Activated CD4-positive, alpha-beta T cell treated with anti-CD3 and anti-CD28 coated beads, Interleukin-2, amount 10 ng/mL, durations not matched to agents 7 days and 5 days (primary cell): Measurements from ENCODE around the gene VAPA. TPM values are rescaled to one million over a fixed set of nuclear protein-coding genes. Genes with fewer than 3 reads are reported as not detected.
"Not testable (repeated sequence)": the region's sequence is repeated elsewhere in the genome, so short reads cannot be mapped to it uniquely, and the experiment has no call there.

ENCODE experiments used
- CTCF ChIA-PET: fragments of 350-600 bp; sonication (Branson Sonifier 250); formaldehyde crosslinking; loops from one replicate; lab custom pipeline; 2021; ENCODE audit warnings: antibody characterized with exemption; lab: Charles Lee
- POLR2A ChIA-PET: fragments of 350-600 bp; sonication (Branson Sonifier 250); formaldehyde crosslinking; loops from one replicate; lab custom pipeline; 2021; ENCODE audit warnings: antibody characterized with exemption; lab: Charles Lee
- DNase-seq: peaks from one replicate; pipeline ENCODE4 v3.0.0-alpha.2; 2020
- H3K27ac Mint-ChIP-seq: one replicate; pipeline ENCODE4 v1.8.0; 2021; ENCODE audit warnings: mild to moderate bottlenecking, moderate library complexity, mixed read lengths
- H3K27me3 Mint-ChIP-seq: one replicate; pipeline ENCODE4 v1.8.0; 2021; ENCODE audit warnings: mixed read lengths
- H3K36me3 Mint-ChIP-seq: one replicate; pipeline ENCODE4 v1.8.0; 2021; ENCODE audit warnings: low read depth, mixed read lengths
- H3K4me1 Mint-ChIP-seq: one replicate; pipeline ENCODE4 v1.8.0; 2021; ENCODE audit warnings: mixed read lengths
- H3K4me3 Mint-ChIP-seq: one replicate; pipeline ENCODE4 v1.8.0; 2021; ENCODE audit warnings: mild to moderate bottlenecking, moderate library complexity, mixed read lengths
- H3K9me3 Mint-ChIP-seq: one replicate; pipeline ENCODE4 v1.8.0; 2021; ENCODE audit warnings: mixed read lengths
- total RNA-seq, 2 experiments: library from RNA; stranded (reverse); gene quantifications; one replicate each; pipeline ENCODE4 v1.2.3, GENCODE V29; 2021

Gene VAPA
- total RNA-seq, 2 experiments from 2014 or later = 124 to 168 TPM

DNA sequence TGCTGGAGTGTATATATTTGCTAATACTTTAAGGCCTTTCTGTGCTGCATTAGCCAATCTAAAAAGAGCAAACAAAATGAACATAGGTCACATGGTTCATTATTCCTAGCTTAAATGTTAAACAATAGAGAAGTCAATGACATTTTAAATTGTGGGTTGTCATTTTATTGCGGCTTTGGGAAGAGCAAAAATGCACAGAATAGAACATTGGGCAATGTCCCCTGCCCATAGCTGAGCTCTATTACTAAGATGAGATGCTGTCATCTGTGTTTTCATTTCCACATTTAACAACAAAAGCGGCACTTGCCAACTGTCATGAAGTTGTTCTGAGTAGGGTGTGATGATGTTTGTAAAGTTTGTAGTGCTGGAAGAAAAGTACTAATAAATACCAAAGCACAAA is 3.2 kb upstream of the VAPA start:
- H3K27me3 Mint-ChIP-seq = peaks cover 30% of the 10 kb centered on the region
- no peaks in the 10 kb centered on the region for H3K36me3 Mint-ChIP-seq
- no peak overlapping the region for H3K27ac Mint-ChIP-seq
- DNase-seq = no peak
- H3K4me1 Mint-ChIP-seq = peaks cover 18% of the 10 kb centered on the region
- ChIA-PET CTCF (interaction anchor here (0.6 kb wide), 2 partner anchors 37 to 545 kb away, joined by 3 read pairs; no protein-coding TSS in a partner anchor), POLR2A (no interaction called here)
- no peak overlapping the region for H3K4me3 Mint-ChIP-seq
- H3K9me3 Mint-ChIP-seq = no peaks in the 10 kb centered on the region

- Mint-ChIP-seq H3K27ac (no peak overlapping the region), H3K9me3 (no peaks in the 10 kb centered on the region), H3K27me3 (peaks cover 25% of the 10 kb centered on the region), H3K4me1 (peaks cover 23% of the 10 kb centered on the region), H3K36me3 (no peaks in the 10 kb centered on the region), H3K4me3 (no peak overlapping the region)
- ChIA-PET POLR2A (no interaction called here), CTCF (interaction anchor here (0.9 kb wide), 1 partner anchor 22 kb away, joined by 3 read pairs; no protein-coding TSS in a partner anchor)
- no peak for DNase-seq
These were observed 2.6 kb upstream of the VAPA start for GRCh38 chr18:9911226-9911625.

GRCh38 chr18:9912285-9912684 is 1.5 kb upstream of the VAPA start:
- H3K27ac Mint-ChIP-seq, H3K4me3 Mint-ChIP-seq: not testable (repeated sequence)
- H3K4me1 Mint-ChIP-seq = peaks cover 29% of the 10 kb centered on the region

DNA sequence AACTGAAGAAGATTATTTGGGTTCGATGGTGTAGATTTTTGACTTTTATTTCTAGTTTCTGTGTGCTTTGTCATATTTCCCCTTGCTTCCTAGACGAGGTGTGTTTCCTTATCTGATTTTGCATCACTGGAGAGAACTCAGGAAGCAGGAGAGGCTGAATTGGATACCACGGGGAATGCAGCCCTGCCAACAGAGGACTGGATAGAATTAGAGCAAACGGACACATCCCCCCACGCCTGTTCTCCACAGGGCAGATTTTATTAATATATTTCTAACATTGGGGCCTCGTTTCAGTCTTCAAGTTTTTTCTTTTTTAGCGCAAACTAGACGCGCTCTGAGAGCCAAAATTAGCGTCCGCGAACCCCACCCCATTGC is 678 bp upstream of the VAPA start:
- H3K27me3 Mint-ChIP-seq = peaks cover 19% of the 10 kb centered on the region
- H3K27ac Mint-ChIP-seq = peak overlapping the region; percentile 94
- no peaks in the 10 kb centered on the region for H3K36me3 Mint-ChIP-seq
- peaks cover 29% of the 10 kb centered on the region for H3K4me1 Mint-ChIP-seq
- CTCF ChIA-PET = interaction anchor here (0.9 to 1.3 kb wide), 3 partner anchors 9 to 19 kb away, joined by 3 to 6 read pairs (median 5); no protein-coding TSS in a partner anchor
- peak overlapping the region; percentile 84 for H3K4me3 Mint-ChIP-seq
- POLR2A ChIA-PET = interaction anchor here (0.6 to 0.7 kb wide), 2 partner anchors 28 to 1460 kb away, joined by 3 read pairs; no protein-coding TSS in a partner anchor
- no peak for DNase-seq
- no peaks in the 10 kb centered on the region for H3K9me3 Mint-ChIP-seq

More at GRCh38 chr18:9912285-9912684, 1.5 kb upstream of the VAPA start:
- DNase-seq, POLR2A ChIA-PET, H3K36me3 Mint-ChIP-seq, H3K9me3 Mint-ChIP-seq: not testable (repeated sequence)
- H3K27me3 Mint-ChIP-seq = peaks cover 25% of the 10 kb centered on the region
- CTCF ChIA-PET = interaction anchor here (0.7 kb wide), 1 partner anchor 27 kb away, joined by 5 read pairs; the partner anchor contains the start of gene TXNDC2

GRCh38 chr18:9914334-9914583 is 443 bp downstream of the VAPA start:
- no peaks in the 10 kb centered on the region for H3K36me3 Mint-ChIP-seq

GRCh38 chr18:9914584-9915290 is 921 bp downstream of the VAPA start:
- Mint-ChIP-seq H3K4me3 (peak overlapping the region; percentile 86), H3K27me3 (peaks cover 9% of the 10 kb centered on the region), H3K4me1 (peaks cover 29% of the 10 kb centered on the region), H3K9me3 (no peaks in the 10 kb centered on the region), H3K27ac (peak overlapping the region; percentile 95), H3K36me3 (no peaks in the 10 kb centered on the region)
- CTCF ChIA-PET = interaction anchor here (1.2 to 1.3 kb wide), 2 partner anchors 11 to 17 kb away, joined by 3 to 6 read pairs; no protein-coding TSS in a partner anchor
- POLR2A ChIA-PET = interaction anchor here (1.0 kb wide), 1 partner anchor 616 kb away, joined by 3 read pairs; no protein-coding TSS in a partner anchor
- peak; percentile 81 for DNase-seq

More at GRCh38 chr18:9914334-9914583, 443 bp downstream of the VAPA start:
- Mint-ChIP-seq H3K4me3 (peak overlapping the region; percentile 84), H3K9me3 (no peaks in the 10 kb centered on the region), H3K4me1 (peaks cover 29% of the 10 kb centered on the region), H3K27ac (peak overlapping the region; percentile 94), H3K27me3 (peaks cover 14% of the 10 kb centered on the region)
- CTCF ChIA-PET = interaction anchor here (0.8 to 1.3 kb wide), 3 partner anchors 10 to 21 kb away, joined by 3 to 6 read pairs (median 3); no protein-coding TSS in a partner anchor
- POLR2A ChIA-PET = no interaction called here
- no peak for DNase-seq

- Mint-ChIP-seq H3K27ac (peak overlapping the region; percentile 95), H3K4me3 (peak overlapping the region; percentile 86), H3K36me3 (no peaks in the 10 kb centered on the region), H3K27me3 (peaks cover 3% of the 10 kb centered on the region), H3K4me1 (peaks cover 29% of the 10 kb centered on the region), H3K9me3 (no peaks in the 10 kb centered on the region)
- no peak for DNase-seq
- CTCF ChIA-PET = interaction anchor here (0.6 to 1.2 kb wide), 2 partner anchors 17 to 67 kb away, joined by 6 read pairs; no protein-coding TSS in a partner anchor
- POLR2A ChIA-PET = interaction anchor here (1.0 kb wide), 1 partner anchor 615 kb away, joined by 3 read pairs; no protein-coding TSS in a partner anchor
These were observed 1.7 kb downstream of the VAPA start for GRCh38 chr18:9915291-9916076.

DNA sequence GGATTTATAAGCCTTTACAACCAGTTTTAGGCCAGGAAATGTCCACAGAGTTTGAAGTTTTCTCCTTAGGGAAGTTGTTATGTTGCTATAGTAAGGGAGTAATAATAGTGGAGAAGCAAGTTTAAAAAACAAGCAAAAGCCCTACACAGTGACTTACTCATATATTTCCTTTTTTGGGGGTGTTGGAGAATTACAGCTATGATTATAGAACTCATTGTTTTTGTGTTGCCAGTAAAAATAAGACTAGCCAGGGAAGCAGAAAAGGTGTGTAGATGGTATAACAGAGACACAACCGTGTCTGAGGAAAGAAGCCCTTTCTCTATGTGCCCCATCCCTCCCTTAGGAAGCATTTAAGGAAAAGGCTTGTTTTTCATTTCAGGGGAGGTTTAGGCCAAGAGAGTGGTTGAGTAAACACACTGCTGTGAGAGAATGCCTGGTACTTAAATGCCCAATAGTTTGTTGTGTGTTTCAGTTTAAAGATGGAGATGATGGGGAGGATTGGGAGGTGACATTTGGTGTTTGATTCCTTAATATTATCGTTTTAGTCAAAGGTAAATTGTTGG is 2.3 kb downstream of the VAPA start:
- peak overlapping the region; percentile 95 for H3K27ac Mint-ChIP-seq
- H3K36me3 Mint-ChIP-seq = no peaks in the 10 kb centered on the region
- no peaks in the 10 kb centered on the region for H3K9me3 Mint-ChIP-seq
- peak overlapping the region; percentile 86 for H3K4me3 Mint-ChIP-seq
- DNase-seq = no peak
- peaks cover 29% of the 10 kb centered on the region for H3K4me1 Mint-ChIP-seq
- ChIA-PET CTCF (no interaction called here), POLR2A (no interaction called here)
- no peaks in the 10 kb centered on the region for H3K27me3 Mint-ChIP-seq

- CTCF ChIA-PET = no interaction called here
- Mint-ChIP-seq H3K27ac (no peak overlapping the region), H3K27me3 (no peaks in the 10 kb centered on the region), H3K9me3 (no peaks in the 10 kb centered on the region), H3K4me3 (peak overlapping the region; percentile 86), H3K36me3 (peaks cover 2% of the 10 kb centered on the region), H3K4me1 (peaks cover 30% of the 10 kb centered on the region)
- POLR2A ChIA-PET = no interaction called here
- no peak for DNase-seq
These were observed 3.0 kb downstream of the VAPA start for GRCh38 chr18:9916808-9917207.

GRCh38 chr18:9918016-9918680 is 4.3 kb downstream of the VAPA start:
- Mint-ChIP-seq H3K36me3 (peaks cover 2% of the 10 kb centered on the region), H3K27ac (no peak overlapping the region), H3K4me3 (no peak overlapping the region), H3K9me3 (no peaks in the 10 kb centered on the region), H3K27me3 (no peaks in the 10 kb centered on the region), H3K4me1 (peaks cover 32% of the 10 kb centered on the region)
- ChIA-PET CTCF (no interaction called here), POLR2A (no interaction called here)
- DNase-seq = no peak

GRCh38 chr18:9919564-9920232 is 5.9 kb downstream of the VAPA start:
- Mint-ChIP-seq H3K4me3 (no peak overlapping the region), H3K27me3 (no peaks in the 10 kb centered on the region), H3K27ac (no peak overlapping the region), H3K36me3 (peaks cover 2% of the 10 kb centered on the region), H3K4me1 (peaks cover 42% of the 10 kb centered on the region), H3K9me3 (no peaks in the 10 kb centered on the region)
- no peak for DNase-seq
- CTCF ChIA-PET = no interaction called here
- POLR2A ChIA-PET = no interaction called here
